Activated CD8-positive, alpha-beta memory T cell treated with anti-CD3 and anti-CD28 coated beads, Interleukin-2, amount 50 U/mL, for 24 hours (primary cell): ENCODE results near the gene CNTNAP5.

ENCODE experiments used
- DNase-seq: peaks from one replicate; pipeline ENCODE4 v3.0.0-alpha.2; 2020; ENCODE audit errors: extremely low read depth

CNTNAP5 gene

GRCh38 chr2:124894199-124894598 is 869.1 kb downstream of the CNTNAP5 start:
- no peak for DNase-seq

DNA sequence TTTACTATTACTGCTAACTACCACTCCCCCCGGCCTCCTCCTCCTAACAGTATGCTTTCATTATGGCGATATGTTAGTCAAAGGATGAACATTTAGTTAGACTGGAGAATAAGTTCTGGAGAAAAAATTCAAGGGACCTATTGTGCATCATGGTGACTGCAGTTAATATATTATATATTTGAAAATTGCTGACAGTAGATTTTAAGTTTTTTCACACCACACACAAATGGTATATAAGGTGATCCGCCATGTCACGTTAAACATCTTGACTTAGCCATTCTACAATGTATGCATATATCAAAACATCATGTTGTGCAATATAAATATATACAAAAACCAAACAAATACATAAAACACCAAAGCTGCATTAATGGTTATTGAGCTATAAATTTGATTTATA is 873.7 kb downstream of the CNTNAP5 start:
- no peak for DNase-seq

DNA sequence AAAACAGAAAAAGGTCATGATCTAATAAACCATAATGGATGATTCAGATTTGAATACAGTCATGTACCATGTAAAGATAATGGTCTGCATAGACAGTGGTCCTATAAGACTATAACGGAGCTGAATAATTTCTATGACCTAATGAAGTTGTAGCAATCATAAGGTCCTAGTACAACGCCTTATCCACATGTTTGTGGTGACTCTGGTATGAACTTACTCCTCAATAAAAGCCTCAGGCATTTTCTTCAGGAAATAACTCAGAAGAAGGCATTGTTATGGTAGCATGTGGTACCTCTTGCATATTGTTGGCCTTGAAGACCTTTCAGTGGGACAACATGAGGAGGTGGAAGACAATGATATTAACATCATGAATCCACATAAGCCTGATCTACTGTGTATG is 883.3 kb downstream of the CNTNAP5 start:
- DNase-seq, result no peak

DNA sequence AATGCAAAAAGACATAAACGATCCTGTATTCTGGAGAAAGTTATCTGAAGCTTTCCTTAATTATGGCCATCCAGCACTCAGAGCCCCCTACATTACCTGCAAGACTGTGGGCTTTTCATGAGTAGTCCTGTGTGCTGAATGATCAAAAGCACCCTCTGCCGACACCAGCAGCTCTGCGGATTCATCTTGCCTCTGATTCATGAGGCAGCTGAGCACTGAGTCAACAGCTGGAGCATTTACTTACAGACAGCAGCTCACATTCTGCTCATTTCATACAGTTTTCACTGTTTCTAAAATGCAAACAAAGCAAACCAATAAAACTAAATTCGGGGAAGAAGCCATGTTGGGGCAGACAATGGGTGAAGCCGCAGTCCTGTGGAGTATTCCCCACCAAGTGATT is 886.5 kb downstream of the CNTNAP5 start:
- no peak for DNase-seq

- no peak for DNase-seq
Observed at GRCh38 chr2:124913868-124914267, 888.8 kb downstream of the CNTNAP5 start.

- DNase-seq, result no peak
Observed at GRCh38 chr2:124915567-124915966, 890.5 kb downstream of the CNTNAP5 start.

- no peak for DNase-seq
Observed at GRCh38 chr2:124919296-124919695, 894.2 kb downstream of the CNTNAP5 start.

GRCh38 chr2:124920448-124920847 is 895.4 kb downstream of the CNTNAP5 start:
- DNase-seq, result no peak

GRCh38 chr2:124921191-124921590 is 896.1 kb downstream of the CNTNAP5 start:
- no peak for DNase-seq

GRCh38 chr2:124923097-124923496 is 898.0 kb downstream of the CNTNAP5 start:
- no peak for DNase-seq

DNA sequence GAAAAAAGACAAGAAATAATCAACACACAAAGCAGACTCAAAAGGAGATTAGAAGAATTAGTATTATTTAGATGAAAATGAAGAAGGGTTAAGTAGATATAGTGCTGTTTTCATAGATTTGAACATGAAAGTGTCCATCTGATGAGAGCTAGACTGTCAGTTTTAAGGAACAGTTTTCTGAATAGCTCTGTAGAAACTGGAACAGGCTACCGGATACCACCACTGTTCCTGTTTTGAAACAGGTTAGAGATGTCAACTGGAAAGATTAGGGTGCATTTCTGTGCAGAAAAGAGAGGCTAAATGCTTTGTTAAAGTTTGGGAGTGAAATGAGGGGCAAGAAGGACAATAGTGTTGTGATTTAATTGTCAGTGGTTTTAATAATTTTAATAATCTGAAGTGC is 908.8 kb downstream of the CNTNAP5 start:
- no peak for DNase-seq

DNA sequence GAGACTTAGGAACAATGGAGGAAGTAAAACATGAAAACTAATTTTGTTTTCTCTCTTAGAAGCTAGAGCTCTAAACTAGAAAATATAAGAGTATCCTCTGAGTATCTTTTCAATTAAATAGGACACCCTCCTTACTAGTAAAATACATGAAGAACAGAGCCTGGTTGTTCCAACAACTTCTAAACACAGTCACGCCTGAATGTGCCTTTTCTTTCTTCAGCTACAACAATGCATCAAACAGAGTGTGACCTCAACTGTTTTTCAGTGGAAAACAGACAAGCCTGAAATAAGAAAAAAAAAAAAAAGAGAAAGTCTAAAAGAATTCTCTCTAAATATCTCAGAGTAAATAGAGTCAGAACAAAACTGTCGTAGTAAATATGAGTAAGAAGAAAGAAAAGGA is 928.8 kb downstream of the CNTNAP5 start:
- DNase-seq, result no peak

DNA sequence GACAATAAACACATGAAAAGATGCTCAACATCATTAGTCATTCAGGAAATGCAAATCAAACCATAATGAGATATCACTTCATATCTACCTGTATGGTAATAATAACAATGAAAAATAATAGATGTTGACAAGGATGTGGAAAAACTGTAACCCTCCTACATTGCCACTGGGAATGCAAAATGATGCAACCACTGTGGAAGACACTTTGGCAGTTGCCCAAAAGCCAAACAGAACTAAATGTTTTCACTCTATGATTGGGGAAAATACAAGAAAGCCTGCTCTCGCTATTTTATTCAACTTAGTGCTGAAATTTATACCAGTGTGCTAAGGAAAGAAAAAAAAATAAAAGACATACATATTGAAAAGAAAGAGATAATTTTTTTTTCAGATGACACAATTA is 934.5 kb downstream of the CNTNAP5 start:
- no peak for DNase-seq

GRCh38 chr2:124961132-124961531 is 936.0 kb downstream of the CNTNAP5 start:
- no peak for DNase-seq
